GM18508 (cell line): ENCODE results near the gene PIK3R5.
"Not testable (repeated sequence)": the region's sequence is repeated elsewhere in the genome, so short reads cannot be mapped to it uniquely, and the experiment has no call there.

Source experiments
- ATAC-seq: cut with Tn5 transposase; IDR thresholded peaks from one replicate; pipeline ENCODE4 v1.9.1; 2021; ENCODE audit warnings: moderate number of reproducible peaks; ENCODE audit not compliant: insufficient read depth, unreplicated experiment

The PIK3R5 gene

GRCh38 chr17:8885163-8885966 is 80.1 kb downstream of the PIK3R5 start:
- ATAC-seq = not testable (repeated sequence)

GRCh38 chr17:8884336-8884990 is 81.0 kb downstream of the PIK3R5 start:
- ATAC-seq = no peak

GRCh38 chr17:8883353-8883752 is 82.2 kb downstream of the PIK3R5 start:
- no peak for ATAC-seq

- ATAC-seq = no peak
These were observed 83.9 kb downstream of the PIK3R5 start for GRCh38 chr17:8881606-8882005.

- ATAC-seq = no peak
These were observed 85.0 kb downstream of the PIK3R5 start for GRCh38 chr17:8880466-8880865.

- no peak for ATAC-seq
These were observed 86.1 kb downstream of the PIK3R5 start for GRCh38 chr17:8879410-8879809.

GRCh38 chr17:8877984-8878383 is 87.5 kb downstream of the PIK3R5 start:
- ATAC-seq = no peak

GRCh38 chr17:8875957-8876356 is 89.5 kb downstream of the PIK3R5 start:
- ATAC-seq = no peak

GRCh38 chr17:8875436-8875835 is 90.1 kb downstream of the PIK3R5 start:
- ATAC-seq = no peak

- no peak for ATAC-seq
These were observed 91.4 kb downstream of the PIK3R5 start for GRCh38 chr17:8873801-8874715.

- no peak for ATAC-seq
These were observed 92.6 kb downstream of the PIK3R5 start for GRCh38 chr17:8872705-8873435.

- ATAC-seq = no peak
These were observed 93.3 kb downstream of the PIK3R5 start for GRCh38 chr17:8872036-8872704.

- ATAC-seq = no peak
These were observed 94.4 kb downstream of the PIK3R5 start for GRCh38 chr17:8871081-8871581.

GRCh38 chr17:8870406-8871040 is 95.0 kb downstream of the PIK3R5 start:
- no peak for ATAC-seq

- no peak for ATAC-seq
These were observed 96.2 kb downstream of the PIK3R5 start for GRCh38 chr17:8869114-8869815.

GRCh38 chr17:8868529-8868951 is 97.0 kb downstream of the PIK3R5 start:
- no peak for ATAC-seq

GRCh38 chr17:8868092-8868491 is 97.4 kb downstream of the PIK3R5 start:
- ATAC-seq = no peak

- ATAC-seq = no peak
These were observed 98.0 kb downstream of the PIK3R5 start, which contains the start of gene PIK3R6 for GRCh38 chr17:8867361-8867981. PIK3R6 (minus strand) TSS chr17:8867674; CDS start chr17:8849794, 17,880 bp downstream.
